H1 (cell line): Measurements from ENCODE around the gene SCMH1. TPM values are rescaled to one million over a fixed set of nuclear protein-coding genes. Genes with fewer than 3 reads are reported as not detected.

Experiments used
- CTCF ChIP-seq, 3 experiments: IDR thresholded peaks; 1 replicate in 2 of 3; 2 replicates in 1 of 3; pipeline versions ENCODE4 v1.5.1 to v1.6.1; 2011; ENCODE audit warnings: low read length in 3 of 3, mild to moderate bottlenecking in 3 of 3, inconsistent platforms in 2 of 3, low read depth in 1 of 3, moderate library complexity in 1 of 3; ENCODE audit not compliant: insufficient read depth in 1 of 3; ENCODE audit errors: control extremely low read depth in 1 of 3
- polyA plus RNA-seq, 7 experiments: library from polyadenylated mRNA; depleted of rRNA in 3 of 7; stranded (reverse) in 5 of 7; unstranded in 2 of 7; fragments of >200 nt in 5 of 7; fragments of 200-250 nt in 2 of 7; gene quantifications; 1 replicate in 5 of 7; 2 replicates in 1 of 7; 4 replicates in 1 of 7; pipeline versions ENCODE4 v1.2.1 to v1.2.3, GENCODE V29; 2011 to 2013; ENCODE audit warnings: missing spikeins in 2 of 7, mixed read lengths in 2 of 7
- total RNA-seq: library from RNA; stranded (reverse); fragmentation: NEBNext Ultra II Directional; extraction: Animal tissue kit (Norgen Biotek cat#: 25700); gene quantifications from 2 replicates; pipeline ENCODE4 v1.2.1, GENCODE V29; 2021

Gene SCMH1
- total and polyA plus RNA-seq, 2 of the 8 experiments (the other 6 are each of a cell fraction or from before 2014, with no cell fraction given): 16.6 to 30.7 TPM

- no peak for TF ChIP-seq CTCF (IDR thresholded peaks at IDR 0.05; ENCODE audit: control extremely low read depth in 1 of 3, insufficient read depth in 1 of 3, low read depth in 1 of 3, low read length in 3 of 3)
Measured at GRCh38 chr1:41138549-41138948, 103.6 kb downstream of the SCMH1 start (continued).
